G401.6 (cell line): Measurements from ENCODE around the gene PCID2.

ENCODE experiments used
- FAIRE-seq: peaks from 2 replicates; lab custom pipeline; 2012; peaks lifted over from hg19 to GRCh38; lab: Jason Lieb, UNC

Gene PCID2

GRCh38 chr13:113148940-113149503, 59.4 kb downstream of the PCID2 start:
- no peak for FAIRE-seq

GRCh38 chr13:113148407-113148806, 60.1 kb downstream of the PCID2 start:
- no peak for FAIRE-seq

GRCh38 chr13:113147206-113147605, 61.3 kb downstream of the PCID2 start:
- FAIRE-seq: no peak

- FAIRE-seq: no peak
Measured at GRCh38 chr13:113146750-113147149, 61.7 kb downstream of the PCID2 start.

GRCh38 chr13:113145911-113146598, 62.4 kb downstream of the PCID2 start:
- no peak for FAIRE-seq

GRCh38 chr13:113145496-113145895, 63.0 kb downstream of the PCID2 start:
- no peak for FAIRE-seq

- no peak for FAIRE-seq
Measured at GRCh38 chr13:113144255-113144629, 64.2 kb downstream of the PCID2 start.

- no peak for FAIRE-seq
Measured at GRCh38 chr13:113143466-113144254, 64.8 kb downstream of the PCID2 start.

- FAIRE-seq: no peak
Measured at GRCh38 chr13:113142876-113143275, 65.6 kb downstream of the PCID2 start.

- no peak for FAIRE-seq
Measured at GRCh38 chr13:113141601-113141970, 66.9 kb downstream of the PCID2 start.

- FAIRE-seq: no peak
Measured at GRCh38 chr13:113140677-113141600, 67.5 kb downstream of the PCID2 start.

GRCh38 chr13:113139577-113139976, 68.9 kb downstream of the PCID2 start:
- no peak for FAIRE-seq

GRCh38 chr13:113138792-113139551, 69.5 kb downstream of the PCID2 start:
- no peak for FAIRE-seq

- FAIRE-seq: no peak
Measured at GRCh38 chr13:113137691-113138298, 70.7 kb downstream of the PCID2 start.

- FAIRE-seq: no peak
Measured at GRCh38 chr13:113135281-113135760, 73.1 kb downstream of the PCID2 start.

- FAIRE-seq: no peak
Measured at GRCh38 chr13:113129921-113130750, 78.3 kb downstream of the PCID2 start.

- no peak for FAIRE-seq
Measured at GRCh38 chr13:113129480-113129879, 79.0 kb downstream of the PCID2 start.
